ENCODE results near the gene MRPS11. TPM values are rescaled to one million over a fixed set of nuclear protein-coding genes. Genes with fewer than 3 reads are reported as not detected.

The MRPS11 gene
- total and polyA plus RNA-seq, 2 of the 8 experiments (the other 6 are each of a cell fraction or from before 2014, with no cell fraction given): 41.4 to 59.2 TPM

DNA sequence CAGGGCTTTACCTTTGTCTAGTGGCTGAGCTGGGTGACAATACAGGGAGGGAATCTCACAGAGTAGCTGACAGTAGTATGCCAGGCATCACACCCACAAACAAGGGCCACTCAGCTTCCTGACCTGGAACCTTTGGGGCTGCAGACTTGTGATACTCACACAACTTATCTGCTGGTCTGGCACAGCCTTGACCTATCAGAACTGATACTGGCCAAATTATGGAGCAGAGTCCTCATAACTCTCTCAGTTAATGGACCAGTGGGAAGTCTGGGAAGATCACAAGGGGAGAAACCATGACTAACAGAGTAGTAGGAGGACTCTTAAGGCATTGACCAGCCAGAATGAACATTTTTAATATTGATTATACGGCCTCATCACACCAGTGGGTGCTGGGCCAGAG lies 19.8 kb upstream of the MRPS11 start:
- no peak overlapping the region for H4K5ac ChIP-seq (ENCODE audit: insufficient read length, low read depth, low read length)
- no peak overlapping the region for H3K56ac ChIP-seq (replicated peaks; ENCODE audit: insufficient read length, low read depth, low read length)
- no peak overlapping the region for H2BK20ac ChIP-seq (ENCODE audit: low read length)
- H3K4me2 ChIP-seq (ENCODE audit: insufficient read depth in 1 of 2, low read depth in 2 of 2, low read length in 2 of 2): no peak overlapping the region
- H3K23ac ChIP-seq (ENCODE audit: insufficient read length): no peak overlapping the region
- no peak overlapping the region for H2AK5ac ChIP-seq (ENCODE audit: low read depth, low read length)
- no peaks in the 10 kb centered on the region for H4K20me1 ChIP-seq (replicated peaks in 1 of 2; ENCODE audit: control insufficient read depth in 1 of 2, insufficient read depth in 2 of 2, low read length in 2 of 2)
- H2BK12ac ChIP-seq (ENCODE audit: low read depth, low read length): no peak overlapping the region
- ChIA-PET POLR2A (ENCODE audit: partially characterized antibody) (interaction anchor here (0.9 kb wide), 1 partner anchor 9 kb away, joined by 4 read pairs; no protein-coding TSS in a partner anchor), CTCF (ENCODE audit: partially characterized antibody) (interaction anchor here (0.7 to 5.0 kb wide), 12 partner anchors 8 to 421 kb away, joined by 3 to 41 read pairs (median 8); no protein-coding TSS in a partner anchor)
- no peak overlapping the region for H2BK120ac ChIP-seq (replicated peaks; ENCODE audit: low read depth, low read length)
- H3K79me1 ChIP-seq (ENCODE audit: low read depth, low read length): no peaks in the 10 kb centered on the region
- no peak overlapping the region for H3K4ac ChIP-seq (replicated peaks; ENCODE audit: insufficient read length, low read depth, low read length)
- H4K91ac ChIP-seq (replicated peaks; ENCODE audit: insufficient read length, low read length): no peak overlapping the region
- H3K14ac ChIP-seq (ENCODE audit: insufficient read length): no peak overlapping the region
- no peak overlapping the region for H3K27ac ChIP-seq (ENCODE audit: low read depth, low read length)
- no peaks in the 10 kb centered on the region for H3K79me2 ChIP-seq (ENCODE audit: control insufficient read depth in 1 of 2, insufficient read depth in 2 of 2, low read length in 2 of 2)
- 94% methylated on average over 1 of the region's 1 CpG; no CpG with 5 or more reads in 1 of the 2 experiments for WGBS, 2 experiments (ENCODE audit: extremely low coverage in 1 of 2, insufficient coverage in 1 of 2, insufficient read length in 1 of 2, insufficient replicate concordance in 2 of 2, low coverage in 1 of 2, low lambda C conversion rate in 2 of 2, missing lambda C conversion rate in 1 of 2)
- no peak overlapping the region for H2BK15ac ChIP-seq (ENCODE audit: low read length)
- no peak for FAIRE-seq
- 0 out of 2 replicates have a peak, but pooled peaks cover 1% of the 10 kb centered on the region for H3K23me2 ChIP-seq (ENCODE audit: low read depth, low read length)
- H3K18ac ChIP-seq (ENCODE audit: extremely low read depth, low read length): no peak overlapping the region
- H4K8ac ChIP-seq (ENCODE audit: extremely low read depth, insufficient read depth, low read length): no peak overlapping the region
- H3K4me3 ChIP-seq (ENCODE audit: extremely low read depth in 1 of 4, insufficient read depth in 2 of 4, low read depth in 3 of 4, low read length in 4 of 4): no peak overlapping the region
- H3K9me3 ChIP-seq (ENCODE audit: insufficient read depth in 2 of 2, low read depth in 1 of 2, low read length in 1 of 2): peaks cover 0 to 3% of the 10 kb centered on the region in 2 experiments; a peak in 1 of 4 replicates
- no peak overlapping the region for H2AFZ ChIP-seq (ENCODE audit: low read length)
- H3K9ac ChIP-seq (replicated peaks in 1 of 4; ENCODE audit: extremely low read depth in 1 of 4, low read depth in 3 of 4, low read length in 3 of 4): no peak overlapping the region
- DNase-seq (ENCODE audit: low read depth in 1 of 2, low spot score in 2 of 2): no peak
- no peak overlapping the region for H2BK5ac ChIP-seq (ENCODE audit: low read depth, low read length)
- H3K4me1 ChIP-seq (replicated peaks in 1 of 4; ENCODE audit: control insufficient read depth in 3 of 4, insufficient read depth in 4 of 4, low read length in 3 of 4): no peaks in the 10 kb centered on the region
- peaks cover 0 to 10% (median 5%) of the 10 kb centered on the region in 4 experiments; a peak in 4 of 7 replicates for H3K27me3 ChIP-seq (replicated peaks in 1 of 4; ENCODE audit: control insufficient read depth in 3 of 4, extremely low read depth in 1 of 4, insufficient read depth in 3 of 4, low read length in 3 of 4)
- H3K36me3 ChIP-seq (ENCODE audit: control insufficient read depth in 2 of 4, insufficient read depth in 4 of 4, low read length in 3 of 4): no peaks in the 10 kb centered on the region
- TF ChIP-seq RBBP5 (IDR thresholded peaks at IDR 0.05; ENCODE audit: borderline replicate concordance, low read depth, low read length): no peak
- TF ChIP-seq, protein P1, sequence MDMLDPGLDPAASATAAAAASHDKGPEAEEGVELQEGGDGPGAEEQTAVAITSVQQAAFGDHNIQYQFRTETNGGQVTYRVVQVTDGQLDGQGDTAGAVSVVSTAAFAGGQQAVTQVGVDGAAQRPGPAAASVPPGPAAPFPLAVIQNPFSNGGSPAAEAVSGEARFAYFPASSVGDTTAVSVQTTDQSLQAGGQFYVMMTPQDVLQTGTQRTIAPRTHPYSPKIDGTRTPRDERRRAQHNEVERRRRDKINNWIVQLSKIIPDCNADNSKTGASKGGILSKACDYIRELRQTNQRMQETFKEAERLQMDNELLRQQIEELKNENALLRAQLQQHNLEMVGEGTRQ (IDR thresholded peaks at IDR 0.05; ENCODE audit: low read length): no peak
- TF ChIP-seq ZNF274 (IDR thresholded peaks at IDR 0.05; ENCODE audit: borderline replicate concordance, extremely low read depth, low read length): no peak
- TF ChIP-seq BCL11A (IDR thresholded peaks at IDR 0.05; ENCODE audit: low read depth in 2 of 2, low read length in 2 of 2): no peak
- TF ChIP-seq PHF8 (conservative IDR thresholded peaks at IDR 0.05; ENCODE audit: low read depth, low read length): no peak
- no peak for TF ChIP-seq RAD21 (IDR thresholded peaks at IDR 0.05 in 1 of 2, conservative IDR thresholded peaks at IDR 0.05 in 1 of 2; ENCODE audit: low read depth in 2 of 2, low read length in 2 of 2)
- TF ChIP-seq GTF2F1 (IDR thresholded peaks at IDR 0.05; ENCODE audit: borderline replicate concordance, low read depth, low read length): no peak
- TF ChIP-seq SP4 (IDR thresholded peaks at IDR 0.05; ENCODE audit: low read length): no peak
- TF ChIP-seq JUND (IDR thresholded peaks at IDR 0.05; ENCODE audit: low read length): no peak
- TF ChIP-seq CHD2 (IDR thresholded peaks at IDR 0.05; ENCODE audit: low read length): no peak
- TF ChIP-seq, protein P2, sequence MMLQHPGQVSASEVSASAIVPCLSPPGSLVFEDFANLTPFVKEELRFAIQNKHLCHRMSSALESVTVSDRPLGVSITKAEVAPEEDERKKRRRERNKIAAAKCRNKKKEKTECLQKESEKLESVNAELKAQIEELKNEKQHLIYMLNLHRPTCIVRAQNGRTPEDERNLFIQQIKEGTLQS (IDR thresholded peaks at IDR 0.05; ENCODE audit: insufficient read depth, low read depth, low read length): no peak
- no peak for TF ChIP-seq BRCA1 (IDR thresholded peaks at IDR 0.05; ENCODE audit: low read depth, low read length)

All from H1 (cell line).